Gastroesophageal sphincter (tissue), 4 donors: ENCODE measurements around the gene CCSER1. TPM values are rescaled to one million over a fixed set of nuclear protein-coding genes. Genes with fewer than 3 reads are reported as not detected.

ENCODE experiments used
- ATAC-seq: fragments of 150-250 bp; one replicate; pipeline ENCODE4 v1.9.1; 2016; ENCODE audit warnings: mild to moderate bottlenecking, moderate library complexity
- H3K27ac ChIP-seq, 4 donors: fragments of 200-600 bp; sonication (generic) in 3 of 4; 1 replicate in 3 of 4; 2 replicates in 1 of 4; pipeline ENCODE4 v1.5.1; 2016 to 2019
- H3K27me3 ChIP-seq: fragments of 200-600 bp; sonication (generic); one replicate; pipeline ENCODE4 v1.5.1; 2019
- H3K36me3 ChIP-seq, 2 donors: fragments of 200-600 bp; sonication (generic); one replicate each; pipeline ENCODE4 v1.5.1; 2019; ENCODE audit warnings: control low read depth in 1 of 2
- H3K4me1 ChIP-seq, 3 donors: fragments of 200-600 bp; sonication (generic); 1 replicate in 2 of 3; 2 replicates in 1 of 3; pipeline ENCODE4 v1.5.1; 2016 to 2019; ENCODE audit warnings: control low read depth in 2 of 3
- H3K4me3 ChIP-seq, 2 donors: fragments of 200-600 bp; sonication (generic); one replicate each; pipeline ENCODE4 v1.5.1; 2019; ENCODE audit warnings: mild to moderate bottlenecking in 1 of 2, moderate library complexity in 1 of 2
- H3K9me3 ChIP-seq, 3 donors: fragments of 200-600 bp; sonication (generic); one replicate each; pipeline ENCODE4 v1.5.1; 2017 to 2019; ENCODE audit warnings: control low read depth in 2 of 3
- CTCF ChIP-seq, 4 experiments: fragments of 200-600 bp in 2 of 4; fragments of 450-650 bp in 2 of 4; sonication (generic) in 1 of 4; IDR thresholded peaks; one replicate each; pipeline ENCODE4 v1.5.1; 2017 to 2019; ENCODE audit warnings: antibody characterized with exemption in 4 of 4, mild to moderate bottlenecking in 2 of 4, moderate library complexity in 2 of 4
- EP300 ChIP-seq: sonication (generic); formaldehyde crosslinking; IDR thresholded peaks from one replicate; pipeline ENCODE4 v1.6.1; 2017; ENCODE audit warnings: antibody characterized with exemption, mild to moderate bottlenecking
- POLR2A ChIP-seq, 2 donors: fragments of 450-650 bp; IDR thresholded peaks; one replicate each; pipeline ENCODE4 v1.6.1; 2017; ENCODE audit warnings: antibody characterized with exemption in 2 of 2, mild to moderate bottlenecking in 2 of 2, moderate library complexity in 1 of 2
- POLR2AphosphoS5 ChIP-seq: sonication (generic); formaldehyde crosslinking; IDR thresholded peaks from one replicate; pipeline ENCODE4 v1.6.1; 2017; ENCODE audit warnings: antibody characterized with exemption
- WGBS, 2 donors: methylation state at CpG; one replicate each; pipeline ENCODE4 v1.1.5; 2018; ENCODE audit warnings: low coverage in 1 of 2; 5-methylcytosine and 5-hydroxymethylcytosine counted together
- total RNA-seq, 4 donors: library from RNA; depleted of rRNA; stranded (reverse); fragments of >200 nt; gene quantifications; one replicate each; pipeline ENCODE4 v1.1.0, GENCODE V29; 2016

CCSER1 gene
- total RNA-seq, 4 donors from 2014 or later, result 2.4 to 9.3 (median 4.6) TPM

- 93 to 94% methylated on average over 2 to 3 of the region's 3 CpGs for WGBS, 2 donors
- no peaks in the 10 kb centered on the region for H3K27me3 ChIP-seq
- H3K4me1 ChIP-seq, result no peaks in the 10 kb centered on the region
- TF ChIP-seq POLR2A (IDR thresholded peaks at IDR 0.05) (no peak), POLR2AphosphoS5 (no peak), CTCF (IDR thresholded peaks at IDR 0.05) (no peak), EP300 (no peak)
- H3K9me3 ChIP-seq, result no peaks in the 10 kb centered on the region
- no peak overlapping the region for H3K4me3 ChIP-seq
- no peaks in the 10 kb centered on the region for H3K36me3 ChIP-seq
- no peak overlapping the region for H3K27ac ChIP-seq
- ATAC-seq, result no peak
Measured at GRCh38 chr4:91228659-91229058, 1101.5 kb downstream of the CCSER1 start.

GRCh38 chr4:91233164-91233563 is 1106.0 kb downstream of the CCSER1 start:
- Histone ChIP-seq H3K36me3 (no peaks in the 10 kb centered on the region), H3K9me3 (no peaks in the 10 kb centered on the region), H3K27ac (no peak overlapping the region), H3K4me1 (no peaks in the 10 kb centered on the region), H3K27me3 (no peaks in the 10 kb centered on the region), H3K4me3 (no peak overlapping the region)
- no peak for ATAC-seq
- WGBS, 2 donors, result 75 to 76% methylated on average over 2 of the region's 2 CpGs
- TF ChIP-seq CTCF (IDR thresholded peaks at IDR 0.05), result no peak
- TF ChIP-seq EP300, result no peak
- no peak for TF ChIP-seq POLR2A (IDR thresholded peaks at IDR 0.05)
- TF ChIP-seq POLR2AphosphoS5, result no peak

- no peaks in the 10 kb centered on the region for H3K4me1 ChIP-seq
- peaks cover 0 to 12% (median 0%) of the 10 kb centered on the region in 3 donors for H3K9me3 ChIP-seq
- H3K27me3 ChIP-seq, result no peaks in the 10 kb centered on the region
- no peak for ATAC-seq
- TF ChIP-seq POLR2AphosphoS5 (no peak), EP300 (no peak), POLR2A (IDR thresholded peaks at IDR 0.05) (no peak), CTCF (IDR thresholded peaks at IDR 0.05) (no peak)
- 100% methylated on average over 1 of the region's 2 CpGs for WGBS, 2 donors
- no peak overlapping the region for H3K27ac ChIP-seq
- no peak overlapping the region for H3K4me3 ChIP-seq
- H3K36me3 ChIP-seq, result no peaks in the 10 kb centered on the region
Measured at GRCh38 chr4:91243132-91243531, 1115.9 kb downstream of the CCSER1 start.

GRCh38 chr4:91256043-91256442 is 1128.8 kb downstream of the CCSER1 start:
- no peak overlapping the region for H3K27ac ChIP-seq
- 88 to 97% methylated on average over 1 to 2 of the region's 5 CpGs for WGBS, 2 donors

More at GRCh38 chr4:91256043-91256442, 1128.8 kb downstream of the CCSER1 start:
- no peak overlapping the region for H3K4me3 ChIP-seq
- H3K27me3 ChIP-seq, result no peaks in the 10 kb centered on the region
- H3K9me3 ChIP-seq, result peaks cover 0 to 4% (median 0%) of the 10 kb centered on the region in 3 donors
- no peaks in the 10 kb centered on the region for H3K36me3 ChIP-seq
- TF ChIP-seq CTCF (IDR thresholded peaks at IDR 0.05), result no peak
- TF ChIP-seq EP300, result no peak
- no peak for TF ChIP-seq POLR2A (IDR thresholded peaks at IDR 0.05)
- TF ChIP-seq POLR2AphosphoS5, result no peak
- ATAC-seq, result no peak
- H3K4me1 ChIP-seq, result no peaks in the 10 kb centered on the region
